Coronary artery (tissue), 2 donors: ENCODE measurements around the gene CDKL4.
"Not testable (repeated sequence)": the region's sequence is repeated elsewhere in the genome, so short reads cannot be mapped to it uniquely, and the experiment has no call there.

Source experiments
- DNase-seq: peaks from one replicate; pipeline ENCODE4 v3.0.0-alpha.2; 2017; ENCODE audit warnings: low spot score
- H3K27ac ChIP-seq, 2 donors: fragments of 200-600 bp; sonication (generic); one replicate each; pipeline ENCODE4 v1.5.1; 2016 to 2019
- H3K4me3 ChIP-seq: fragments of 200-600 bp; sonication (generic); 2 replicates; pipeline ENCODE4 v1.5.1; 2016; ENCODE audit warnings: mild to moderate bottlenecking, moderate library complexity
- TF ChIP-seq, protein P1 (sequence below): fragments of 200-600 bp; sonication (generic); IDR thresholded peaks from one replicate; pipeline ENCODE4 v1.5.1; 2019; ENCODE audit warnings: antibody characterized with exemption

Gene CDKL4

GRCh38 chr2:39203382-39203781 lies 40.4 kb downstream of the CDKL4 start:
- TF ChIP-seq, protein P1, sequence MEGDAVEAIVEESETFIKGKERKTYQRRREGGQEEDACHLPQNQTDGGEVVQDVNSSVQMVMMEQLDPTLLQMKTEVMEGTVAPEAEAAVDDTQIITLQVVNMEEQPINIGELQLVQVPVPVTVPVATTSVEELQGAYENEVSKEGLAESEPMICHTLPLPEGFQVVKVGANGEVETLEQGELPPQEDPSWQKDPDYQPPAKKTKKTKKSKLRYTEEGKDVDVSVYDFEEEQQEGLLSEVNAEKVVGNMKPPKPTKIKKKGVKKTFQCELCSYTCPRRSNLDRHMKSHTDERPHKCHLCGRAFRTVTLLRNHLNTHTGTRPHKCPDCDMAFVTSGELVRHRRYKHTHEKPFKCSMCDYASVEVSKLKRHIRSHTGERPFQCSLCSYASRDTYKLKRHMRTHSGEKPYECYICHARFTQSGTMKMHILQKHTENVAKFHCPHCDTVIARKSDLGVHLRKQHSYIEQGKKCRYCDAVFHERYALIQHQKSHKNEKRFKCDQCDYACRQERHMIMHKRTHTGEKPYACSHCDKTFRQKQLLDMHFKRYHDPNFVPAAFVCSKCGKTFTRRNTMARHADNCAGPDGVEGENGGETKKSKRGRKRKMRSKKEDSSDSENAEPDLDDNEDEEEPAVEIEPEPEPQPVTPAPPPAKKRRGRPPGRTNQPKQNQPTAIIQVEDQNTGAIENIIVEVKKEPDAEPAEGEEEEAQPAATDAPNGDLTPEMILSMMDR: no peak
- DNase-seq: no peak
- H3K27ac ChIP-seq: no peak overlapping the region
- no peak overlapping the region for H3K4me3 ChIP-seq

DNA sequence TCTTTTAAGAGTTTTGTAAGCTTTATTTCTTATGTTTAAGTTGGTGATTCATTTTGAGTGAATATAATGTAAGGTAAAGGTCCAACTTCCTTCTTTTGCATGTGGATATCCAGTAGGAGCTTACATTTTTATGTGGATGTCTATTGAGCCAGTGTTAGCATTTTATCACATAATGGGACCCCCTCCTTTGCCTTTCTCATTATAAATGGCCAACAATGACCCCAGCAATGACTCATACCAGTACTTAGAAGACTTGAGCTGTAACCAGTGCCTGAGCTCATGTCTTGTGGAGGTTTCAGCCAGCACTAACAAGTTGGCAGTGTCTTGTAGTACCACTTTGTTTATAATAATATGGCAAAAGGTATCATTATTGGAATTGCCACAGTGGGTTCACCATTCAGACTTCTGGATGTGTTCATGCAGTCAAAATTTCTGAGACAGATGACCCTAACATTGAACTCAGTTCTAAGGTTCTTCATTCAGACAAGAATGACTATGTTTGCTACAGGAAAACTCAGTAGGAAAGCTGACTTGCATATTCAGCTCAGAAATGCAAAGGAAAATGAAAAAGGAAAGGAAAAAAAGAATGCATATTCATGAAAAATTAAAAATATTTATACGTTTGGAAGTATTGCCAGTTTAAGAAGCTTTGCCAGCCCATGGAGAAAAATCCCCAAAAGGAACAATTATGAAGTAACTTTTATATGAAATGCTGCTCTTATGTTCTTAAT lies 41.0 kb downstream of the CDKL4 start:
- H3K27ac ChIP-seq: no peak overlapping the region
- TF ChIP-seq, protein P1: no peak
- no peak for DNase-seq
- no peak overlapping the region for H3K4me3 ChIP-seq

- H3K4me3 ChIP-seq, H3K27ac ChIP-seq, DNase-seq: not testable (repeated sequence)
Measured at GRCh38 chr2:39197003-39197402, 46.8 kb downstream of the CDKL4 start.

GRCh38 chr2:39194686-39195085 lies 49.1 kb downstream of the CDKL4 start:
- Histone ChIP-seq H3K4me3 (no peak overlapping the region), H3K27ac (no peak overlapping the region)
- TF ChIP-seq, protein P1: no peak
- no peak for DNase-seq

DNA sequence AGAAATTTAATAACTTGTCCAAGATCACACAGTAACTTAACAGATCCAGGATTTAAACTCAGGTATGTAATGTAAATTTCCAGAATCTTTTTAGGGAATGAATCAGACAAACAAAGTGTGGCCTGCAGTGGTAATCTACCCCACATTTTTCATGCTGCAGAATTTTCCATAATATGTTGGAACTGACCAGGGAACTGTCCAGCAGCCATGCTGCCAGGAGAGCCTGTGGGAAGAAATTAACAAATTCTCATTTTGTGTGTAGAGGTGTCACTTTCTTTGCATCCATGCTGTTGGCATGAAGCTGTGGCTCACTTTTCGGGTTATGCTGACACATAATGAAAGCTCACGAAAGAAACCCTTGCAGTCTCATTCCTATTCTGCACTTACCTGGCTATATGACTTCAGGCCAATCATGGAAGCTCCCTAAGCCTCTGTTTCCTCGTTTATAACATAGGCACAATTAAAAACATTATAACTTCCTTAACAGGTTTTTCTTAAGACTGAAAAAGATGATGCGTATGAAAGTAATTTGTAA lies 54.7 kb downstream of the CDKL4 start:
- TF ChIP-seq, protein P1: no peak
- no peak for DNase-seq
- Histone ChIP-seq H3K27ac (no peak overlapping the region), H3K4me3 (no peak overlapping the region)

- TF ChIP-seq, protein P1: no peak
- no peak overlapping the region for H3K27ac ChIP-seq
- no peak overlapping the region for H3K4me3 ChIP-seq
- no peak for DNase-seq
Measured at GRCh38 chr2:39183673-39184072, 60.1 kb downstream of the CDKL4 start.

DNA sequence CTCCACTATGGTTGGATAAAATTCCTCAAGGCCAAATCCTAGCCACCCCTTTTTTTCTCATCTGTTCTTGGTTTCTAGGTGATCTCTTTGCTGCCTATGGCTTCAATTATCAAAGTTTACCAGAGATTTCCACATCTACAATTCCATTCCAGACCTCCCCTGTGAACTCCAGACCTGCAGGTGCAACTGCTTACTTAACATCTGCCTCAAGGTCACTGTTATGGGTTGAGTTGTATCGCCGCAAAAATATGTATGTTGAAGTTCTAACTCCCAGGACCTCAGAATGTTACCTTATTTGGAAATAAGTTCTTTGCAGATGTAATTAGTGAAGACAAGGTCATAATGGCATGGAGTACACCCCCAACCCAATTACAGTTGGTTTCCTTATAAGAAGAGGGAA lies 62.5 kb downstream of the CDKL4 start:
- Histone ChIP-seq H3K27ac (no peak overlapping the region), H3K4me3 (no peak overlapping the region)
- no peak for DNase-seq
- TF ChIP-seq, protein P1: no peak
